GM21737 (cell line): ENCODE measurements around the gene CD3D.

ENCODE experiments used
- ATAC-seq: cut with Tn5 transposase; IDR thresholded peaks from one replicate; pipeline ENCODE4 v1.9.1; 2021; ENCODE audit warnings: mild to moderate bottlenecking, moderate library complexity; ENCODE audit not compliant: unreplicated experiment

Gene CD3D

DNA sequence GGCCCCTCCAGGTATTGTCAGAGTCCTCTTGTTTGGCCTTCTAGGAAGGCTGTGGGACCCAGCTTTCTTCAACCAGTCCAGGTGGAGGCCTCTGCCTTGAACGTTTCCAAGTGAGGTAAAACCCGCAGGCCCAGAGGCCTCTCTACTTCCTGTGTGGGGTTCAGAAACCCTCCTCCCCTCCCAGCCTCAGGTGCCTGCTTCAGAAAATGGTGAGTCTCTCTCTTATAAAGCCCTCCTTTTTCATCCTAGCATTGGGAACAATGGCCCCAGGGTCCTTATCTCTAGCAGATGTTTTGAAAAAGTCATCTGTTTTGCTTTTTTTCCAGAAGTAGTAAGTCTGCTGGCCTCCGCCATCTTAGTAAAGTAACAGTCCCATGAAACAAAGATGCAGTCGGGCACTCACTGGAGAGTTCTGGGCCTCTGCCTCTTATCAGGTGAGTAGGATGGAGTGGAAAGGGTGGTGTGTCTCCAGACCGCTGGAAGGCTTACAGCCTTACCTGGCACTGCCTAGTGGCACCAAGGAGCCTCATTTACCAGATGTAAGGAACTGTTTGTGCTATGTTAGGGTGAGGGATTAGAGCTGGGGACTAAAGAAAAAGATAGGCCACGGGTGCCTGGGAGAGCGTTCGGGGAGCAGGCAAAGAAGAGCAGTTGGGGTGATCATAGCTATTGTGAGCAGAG lies 37.8 kb downstream of the CD3D start, which contains the start of gene CD3E:
CD3E (plus strand) TSS at position 163 of the 681 bp plus-strand sequence; CDS start at position 386, 223 bp downstream.
- ATAC-seq = no peak

DNA sequence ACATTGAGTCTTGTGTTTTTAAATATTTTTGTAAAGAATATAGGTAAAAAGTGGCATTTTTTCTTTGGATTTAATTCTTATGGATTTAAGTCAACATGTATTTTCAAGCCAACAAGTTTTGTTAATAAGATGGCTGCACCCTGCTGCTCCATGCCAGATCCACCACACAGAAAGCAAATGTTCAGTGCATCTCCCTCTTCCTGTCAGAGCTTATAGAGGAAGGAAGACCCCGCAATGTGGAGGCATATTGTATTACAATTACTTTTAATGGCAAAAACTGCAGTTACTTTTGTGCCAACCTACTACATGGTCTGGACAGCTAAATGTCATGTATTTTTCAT lies 38.3 kb downstream of the CD3D start:
- no peak for ATAC-seq

DNA sequence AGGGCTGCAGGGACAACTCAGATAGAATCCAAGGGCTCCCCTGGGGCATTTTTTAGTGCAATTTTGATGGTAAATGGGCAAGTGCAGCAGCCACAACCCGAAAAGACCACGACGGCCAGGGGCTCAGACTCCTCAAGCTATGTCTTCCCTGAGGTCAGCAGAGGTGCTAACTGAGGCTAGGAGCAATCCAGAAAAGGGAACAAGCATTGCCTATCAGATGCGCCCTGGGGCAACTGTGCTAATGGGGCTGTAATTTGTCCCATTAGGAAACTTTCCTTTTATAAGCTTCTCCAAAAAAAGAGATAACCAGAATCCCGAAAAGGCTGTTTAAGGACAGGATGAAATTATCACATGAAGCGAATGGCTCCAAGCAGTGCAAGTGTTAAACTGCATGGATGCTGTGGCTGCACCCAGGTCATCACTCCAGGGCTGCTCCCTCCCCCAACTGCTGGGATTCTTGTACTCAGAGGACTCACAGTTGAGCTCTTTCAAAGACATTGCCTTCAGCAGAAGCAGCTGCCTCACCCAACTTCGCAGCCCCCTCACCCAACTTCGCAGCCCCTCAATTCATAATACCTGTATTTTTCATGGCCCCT lies 40.8 kb downstream of the CD3D start:
- no peak for ATAC-seq

DNA sequence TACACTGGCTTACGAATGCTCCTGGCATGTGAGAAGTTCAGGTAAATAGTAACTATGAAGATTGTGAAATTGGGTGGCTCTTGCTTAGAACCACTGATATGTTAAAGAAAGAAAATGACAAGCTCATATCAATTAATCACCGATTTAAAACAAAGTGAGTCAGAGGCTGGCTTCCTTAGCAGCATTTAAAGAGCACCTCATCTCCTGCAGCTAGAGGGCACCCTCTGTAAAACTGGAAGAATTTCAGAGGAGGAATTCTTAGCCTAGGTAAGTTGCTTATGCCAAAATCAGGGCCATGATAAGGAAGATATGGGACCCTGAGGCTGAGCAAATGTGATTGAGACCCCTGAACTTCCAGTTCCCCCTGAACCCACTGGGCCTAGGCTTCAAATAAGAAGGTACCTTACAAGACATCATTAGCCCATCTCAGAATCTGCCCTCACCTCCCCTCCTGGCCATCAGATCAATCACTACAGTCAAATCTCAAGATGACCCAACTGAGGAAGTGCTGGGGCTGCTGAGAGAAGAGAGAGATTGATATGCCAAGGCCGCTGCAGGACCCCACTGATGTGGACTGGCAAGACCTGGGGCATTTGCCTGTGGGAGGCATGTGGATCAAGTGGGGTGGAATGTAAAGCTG lies 46.6 kb downstream of the CD3D start:
- ATAC-seq = no peak

DNA sequence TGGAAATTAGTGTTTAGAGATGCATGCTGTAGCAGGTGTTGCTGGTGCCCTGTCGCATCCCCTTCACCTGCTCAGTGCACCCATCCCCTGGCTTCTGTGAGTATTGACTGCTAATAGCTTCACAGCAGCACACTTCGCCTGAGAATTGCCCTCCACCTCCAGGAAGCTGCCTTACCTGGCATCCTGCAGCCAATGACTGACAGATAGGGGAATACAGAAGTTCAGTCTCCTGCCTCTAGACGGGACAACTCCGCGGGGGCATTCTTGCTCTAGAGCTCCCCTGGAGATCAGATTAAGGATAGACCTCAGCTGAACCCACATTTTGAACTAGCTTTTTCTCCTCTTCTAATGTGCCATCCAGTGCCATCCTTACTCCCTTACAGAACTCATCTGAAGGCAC lies 47.3 kb downstream of the CD3D start:
- no peak for ATAC-seq

DNA sequence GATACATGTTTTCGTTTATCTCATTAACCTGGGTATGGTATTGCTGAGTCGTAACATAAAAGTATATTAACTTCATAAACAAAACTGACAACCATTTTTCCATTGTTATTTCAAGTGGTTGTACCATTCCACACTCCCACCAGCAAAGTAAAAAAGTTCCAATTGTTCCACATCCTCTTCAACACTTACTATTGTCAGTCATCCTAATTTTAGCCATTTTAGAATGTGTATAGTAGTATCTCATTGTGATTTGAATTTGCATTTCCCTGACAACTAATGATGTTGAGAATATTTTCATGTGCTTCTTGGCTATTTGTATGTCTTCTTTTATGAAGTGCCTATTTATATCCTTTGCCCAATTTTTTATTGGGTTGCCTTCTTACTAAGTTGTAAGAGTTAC lies 48.5 kb downstream of the CD3D start:
- ATAC-seq = no peak

DNA sequence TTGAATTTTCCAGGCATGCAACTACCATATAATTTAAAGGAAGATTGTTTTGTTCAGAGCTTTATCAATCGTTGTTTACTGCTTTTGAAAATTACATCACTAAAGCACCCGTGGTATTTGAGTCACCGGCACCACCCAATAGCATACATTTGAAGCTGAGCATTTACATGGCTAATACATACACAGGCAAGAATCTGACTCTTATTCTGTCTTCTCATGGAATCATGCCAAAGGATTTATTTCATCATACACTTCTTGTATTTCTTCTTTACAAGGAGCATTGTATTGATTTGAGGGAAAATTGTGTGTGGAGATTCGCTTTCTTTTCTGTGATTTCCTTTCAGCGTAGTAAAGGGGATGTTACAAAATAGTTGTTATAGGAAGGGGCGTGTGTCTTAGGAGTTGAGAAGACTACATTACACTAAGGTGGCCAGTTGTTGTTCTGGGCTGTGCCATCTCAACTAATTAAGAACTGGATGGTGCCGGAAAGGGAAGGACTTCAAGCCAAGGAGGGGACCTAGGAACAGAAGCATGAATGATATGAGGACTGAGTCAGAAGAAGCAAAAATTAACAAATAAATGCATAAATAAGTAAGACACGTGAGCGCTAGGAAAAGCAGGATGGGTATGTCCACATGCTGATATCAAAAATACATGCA lies 50.9 kb downstream of the CD3D start:
- ATAC-seq = no peak

DNA sequence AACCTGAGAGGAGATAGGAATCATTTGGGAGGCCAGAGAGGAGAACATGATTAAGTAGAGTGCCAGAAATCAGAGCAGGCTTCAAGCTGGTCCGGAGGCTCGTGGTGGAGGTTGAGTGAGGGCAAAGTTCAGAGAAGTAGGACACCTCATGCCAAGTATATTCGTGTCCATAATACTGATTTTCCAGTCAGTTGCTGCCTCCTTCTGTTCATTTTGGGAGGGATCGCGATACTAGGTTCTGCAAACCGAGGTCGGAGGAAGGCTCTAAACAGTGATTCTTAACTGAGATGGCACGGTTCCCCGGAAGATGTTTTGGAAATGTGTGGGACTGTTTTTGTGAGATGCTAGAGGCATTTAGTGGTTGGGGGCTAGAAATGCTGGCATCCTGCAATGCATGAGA lies 51.6 kb downstream of the CD3D start:
- no peak for ATAC-seq

DNA sequence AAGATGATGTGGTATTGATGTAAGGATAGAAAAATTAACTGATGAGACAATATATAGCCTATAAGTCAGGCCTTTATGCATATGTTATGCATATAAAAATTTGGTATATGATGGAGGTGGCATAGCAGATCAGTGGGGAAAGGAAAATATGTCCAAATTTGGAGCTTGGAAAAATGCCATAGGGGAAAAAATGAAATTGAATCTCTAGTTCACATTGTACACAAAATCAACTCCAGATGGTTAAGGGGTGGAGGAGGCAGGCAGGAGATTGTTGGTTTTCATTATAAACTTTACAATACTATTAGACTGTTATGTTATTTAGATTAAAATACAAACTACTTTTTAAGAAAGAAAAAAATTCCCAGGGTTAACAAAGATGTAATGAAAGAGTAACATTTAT lies 53.1 kb downstream of the CD3D start:
- ATAC-seq = no peak
